ENCODE results near the gene SLC12A1.
"Not testable (repeated sequence)": the region's sequence is repeated elsewhere in the genome, so short reads cannot be mapped to it uniquely, and the experiment has no call there.

SLC12A1 gene

DNA sequence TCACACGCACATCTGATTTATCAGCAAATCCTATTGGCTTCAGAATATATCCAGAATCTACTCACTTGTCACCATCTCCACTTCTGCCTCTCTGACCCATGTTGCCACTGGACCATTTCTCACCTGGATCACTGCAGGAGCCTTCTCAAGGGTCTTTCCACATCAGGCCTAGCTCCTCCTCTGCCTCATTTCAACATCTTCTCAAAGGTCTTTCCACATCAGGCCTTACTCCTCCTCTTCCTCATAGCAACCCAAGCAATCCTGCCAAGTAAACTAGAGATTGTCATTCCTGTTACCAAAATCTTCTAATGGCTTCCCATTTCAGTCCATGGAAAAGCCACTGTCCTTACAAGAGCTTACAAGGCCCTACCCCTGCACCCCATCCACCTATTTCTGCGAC lies 107.1 kb downstream of the SLC12A1 start:
- no peak for DNase-seq

- DNase-seq: no peak
Observed at GRCh38 chr15:48315041-48315440, 108.9 kb downstream of the SLC12A1 start.

GRCh38 chr15:48317221-48317620 lies 111.1 kb downstream of the SLC12A1 start:
- DNase-seq: no peak

DNA sequence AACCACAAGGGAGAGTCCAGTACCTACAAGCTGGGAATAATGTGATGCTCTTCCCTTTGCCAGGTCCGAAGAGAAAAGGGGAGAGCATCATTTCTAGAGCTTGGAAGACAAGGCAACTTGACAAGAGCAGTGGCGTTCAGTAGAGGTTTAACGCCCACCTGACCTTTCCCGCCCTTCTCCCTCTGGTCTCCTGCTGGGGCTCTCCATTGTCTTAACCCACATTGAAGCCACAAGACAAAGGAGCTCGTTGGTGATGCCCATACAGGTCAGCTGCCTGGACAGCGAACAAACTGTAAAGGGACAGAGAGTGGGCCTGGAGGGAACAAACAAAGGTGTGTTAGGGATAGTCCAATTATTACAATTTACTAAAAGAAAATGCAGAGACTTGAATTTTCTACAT lies 112.0 kb downstream of the SLC12A1 start:
- DNase-seq: no peak

GRCh38 chr15:48323294-48323693 lies 117.2 kb downstream of the SLC12A1 start:
- DNase-seq: no peak

DNA sequence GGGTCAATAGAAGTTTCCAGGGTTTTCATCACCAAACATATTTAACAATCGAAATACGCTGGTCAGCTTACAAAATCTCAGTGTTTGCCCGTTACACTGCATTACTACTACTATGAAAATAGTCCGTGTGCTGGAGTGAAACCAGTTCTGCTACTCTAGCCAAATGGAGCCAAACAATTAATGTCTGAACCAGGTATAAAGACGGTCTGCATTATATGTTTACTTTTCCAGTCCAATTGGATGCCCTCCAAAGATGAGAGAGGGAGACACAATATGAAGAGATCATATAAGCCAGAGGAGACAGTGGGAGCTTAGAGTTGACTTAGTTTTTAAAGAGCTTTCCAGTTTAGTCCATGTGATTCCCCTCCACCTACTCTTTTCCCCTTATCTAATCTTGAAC lies 118.8 kb downstream of the SLC12A1 start:
- DNase-seq: no peak

DNA sequence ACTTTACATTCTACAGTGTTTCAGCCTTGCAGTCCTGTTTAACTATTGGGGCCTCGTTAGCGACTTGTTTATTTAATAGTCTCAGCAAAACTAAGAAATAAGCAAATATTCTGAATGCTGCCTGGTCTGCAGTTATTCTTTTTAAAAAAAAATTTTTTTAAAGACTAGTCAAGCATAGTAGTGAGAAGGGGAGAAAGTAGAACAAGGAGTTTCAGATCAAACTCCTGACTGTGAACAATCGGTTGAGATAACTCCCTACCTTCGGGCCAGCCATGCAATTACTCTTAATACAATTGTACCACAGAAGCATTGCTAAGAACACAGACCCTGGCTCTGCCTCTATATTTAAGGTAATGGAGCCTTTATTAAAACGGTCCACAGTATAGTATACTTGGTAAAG lies 119.3 kb downstream of the SLC12A1 start:
- DNase-seq: no peak

DNA sequence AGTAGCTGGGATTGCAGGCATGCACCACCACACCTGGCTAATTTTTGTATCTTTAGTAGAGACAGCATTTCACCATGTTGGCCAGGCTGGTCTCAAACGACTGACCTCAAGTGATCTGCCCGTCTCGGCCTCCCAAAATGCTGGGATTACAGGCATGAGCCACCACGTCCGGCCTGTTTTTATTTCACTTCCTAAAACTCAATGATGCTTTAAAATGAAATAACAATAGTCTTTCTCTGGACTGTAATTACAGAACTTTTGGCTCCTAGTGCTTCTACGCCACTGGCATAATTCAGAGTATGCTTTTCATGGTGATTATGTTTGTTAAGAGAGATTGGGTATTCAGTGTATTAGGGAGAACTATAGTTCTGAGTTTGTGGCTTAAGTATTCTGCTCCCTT lies 120.1 kb downstream of the SLC12A1 start:
- not testable (repeated sequence) for DNase-seq

DNA sequence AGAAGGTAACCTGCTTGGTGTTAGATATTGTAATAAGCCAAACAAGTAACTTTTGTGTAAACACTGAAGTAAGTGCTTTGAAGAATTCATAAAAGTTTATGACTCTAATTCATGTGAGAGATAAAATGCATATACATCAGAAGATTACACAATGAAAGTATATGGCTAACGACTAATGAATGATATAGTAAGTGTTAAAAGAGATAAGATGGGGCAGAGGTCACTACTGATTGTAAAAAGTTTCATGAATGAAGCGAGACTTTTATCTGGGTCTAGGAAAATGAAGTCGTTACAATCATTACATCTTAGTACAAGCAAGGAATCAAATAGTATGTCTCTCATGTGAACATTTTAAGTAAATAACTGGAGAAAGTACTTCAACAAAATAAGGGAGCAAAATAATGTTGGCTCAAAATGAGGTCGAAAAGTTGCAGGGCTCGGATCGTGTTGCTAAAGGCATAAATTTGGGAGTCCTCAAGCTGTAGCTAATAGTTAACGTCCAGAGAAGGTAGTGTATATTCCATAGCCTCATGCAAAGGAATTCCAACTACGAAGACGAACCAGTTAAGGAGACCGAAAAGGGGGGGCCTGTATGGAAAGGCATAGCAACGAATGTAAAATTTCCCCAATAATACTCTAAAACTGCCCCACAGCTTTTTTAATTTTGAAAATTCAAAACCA lies 124.1 kb downstream of the SLC12A1 start:
- peak; percentile 15 for DNase-seq

DNA sequence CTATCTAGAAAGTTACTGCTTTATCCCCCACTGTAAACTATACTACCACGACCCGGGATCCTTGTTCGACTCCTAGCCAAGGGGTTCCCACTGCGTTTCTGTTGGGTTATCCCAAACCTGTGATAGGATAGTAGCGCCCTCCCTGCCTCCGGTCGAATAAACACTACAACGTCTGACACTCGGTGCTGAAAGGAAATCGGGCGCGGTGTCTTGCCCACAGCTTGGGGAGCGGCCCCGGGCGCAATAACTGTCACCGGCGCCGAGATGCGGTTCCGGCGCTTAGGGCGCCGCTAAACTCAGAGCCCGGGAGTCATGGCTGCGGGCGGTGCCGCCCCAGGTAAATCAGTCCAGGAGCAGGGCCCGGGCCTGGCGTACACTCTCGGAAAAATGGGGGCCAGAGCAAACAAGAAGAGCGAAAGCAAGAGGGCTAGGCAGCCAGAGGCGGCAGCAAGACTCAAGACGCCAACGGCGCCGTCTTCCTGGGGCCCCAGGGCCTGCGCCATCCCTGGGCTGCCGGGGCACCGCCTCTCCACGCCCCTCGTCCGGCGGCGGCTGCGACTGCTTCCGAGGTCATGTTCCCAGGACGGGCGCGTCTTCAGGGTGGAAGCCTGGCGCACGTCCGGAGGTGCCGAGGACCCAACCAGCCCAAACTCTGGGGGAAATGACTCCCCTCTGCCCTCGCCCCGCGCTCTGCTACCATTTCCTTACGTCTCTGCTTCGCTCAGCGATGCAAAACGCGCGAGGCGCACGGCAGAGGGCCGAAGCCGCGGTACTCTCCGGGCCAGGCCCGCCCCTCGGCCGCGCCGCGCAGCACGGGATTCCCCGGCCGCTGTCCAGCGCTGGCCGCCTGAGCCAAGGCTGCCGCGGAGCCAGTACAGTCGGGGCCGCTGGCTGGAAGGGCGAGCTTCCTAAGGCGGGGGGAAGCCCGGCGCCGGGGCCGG lies 125.0 kb downstream of the SLC12A1 start, which contains the start of gene DUT:
TSS of gene DUT (plus strand) at position 575 of the 941 bp plus-strand sequence. CDS start at position 662, 87 bp downstream.
- peak; percentile 83 for DNase-seq

GRCh38 chr15:48331796-48332641 lies 125.9 kb downstream of the SLC12A1 start:
- peak; percentile 68 for DNase-seq

- DNase-seq: no peak
Observed at GRCh38 chr15:48332642-48333034, 126.5 kb downstream of the SLC12A1 start.

- DNase-seq: no peak
Observed at GRCh38 chr15:48333540-48333939, 127.4 kb downstream of the SLC12A1 start.

GRCh38 chr15:48334260-48334659 lies 128.2 kb downstream of the SLC12A1 start:
- no peak for DNase-seq

GRCh38 chr15:48336940-48337339 lies 130.8 kb downstream of the SLC12A1 start:
- DNase-seq: no peak

DNA sequence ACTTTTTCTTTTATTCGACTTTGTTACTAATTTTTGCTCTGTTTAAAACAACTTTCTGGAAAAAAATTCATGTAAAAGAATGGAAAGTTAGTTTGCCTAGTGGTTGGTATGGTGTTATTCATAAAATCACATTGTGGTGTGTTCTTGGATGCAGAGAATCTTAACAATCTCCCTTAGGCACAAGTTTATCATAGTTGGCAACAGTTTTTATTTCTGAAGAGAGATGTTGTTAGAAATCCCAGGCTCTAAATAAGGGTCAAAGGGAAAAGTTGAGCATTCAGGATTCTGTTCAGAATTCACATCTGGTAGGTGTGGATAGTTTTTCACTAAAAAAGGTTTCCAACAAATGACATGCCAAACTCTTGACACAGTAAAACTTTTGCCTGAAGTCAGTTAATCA lies 131.5 kb downstream of the SLC12A1 start:
- no peak for DNase-seq

DNA sequence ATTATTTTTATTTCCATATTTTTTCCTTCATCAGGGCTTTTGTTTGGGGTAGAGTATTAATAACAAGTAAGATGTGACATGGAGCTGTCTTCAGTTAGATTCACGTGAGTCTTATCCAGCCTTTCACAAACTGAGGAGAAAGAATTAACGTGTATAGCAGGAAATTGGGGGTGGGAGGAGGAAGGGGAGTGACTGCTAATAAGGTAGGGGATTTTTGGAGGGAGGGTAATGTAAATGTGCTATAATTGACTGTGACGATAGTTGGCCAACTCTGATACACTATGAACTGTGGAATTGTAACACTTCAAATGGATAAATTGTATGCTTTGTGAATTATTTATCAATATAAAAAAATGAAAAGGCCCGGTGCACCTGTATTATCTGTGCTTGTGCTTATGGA lies 134.0 kb downstream of the SLC12A1 start:
- no peak for DNase-seq

GRCh38 chr15:48343865-48344264 lies 137.8 kb downstream of the SLC12A1 start:
- no peak for DNase-seq

GRCh38 chr15:48345516-48345915 lies 139.4 kb downstream of the SLC12A1 start:
- no peak for DNase-seq

DNA sequence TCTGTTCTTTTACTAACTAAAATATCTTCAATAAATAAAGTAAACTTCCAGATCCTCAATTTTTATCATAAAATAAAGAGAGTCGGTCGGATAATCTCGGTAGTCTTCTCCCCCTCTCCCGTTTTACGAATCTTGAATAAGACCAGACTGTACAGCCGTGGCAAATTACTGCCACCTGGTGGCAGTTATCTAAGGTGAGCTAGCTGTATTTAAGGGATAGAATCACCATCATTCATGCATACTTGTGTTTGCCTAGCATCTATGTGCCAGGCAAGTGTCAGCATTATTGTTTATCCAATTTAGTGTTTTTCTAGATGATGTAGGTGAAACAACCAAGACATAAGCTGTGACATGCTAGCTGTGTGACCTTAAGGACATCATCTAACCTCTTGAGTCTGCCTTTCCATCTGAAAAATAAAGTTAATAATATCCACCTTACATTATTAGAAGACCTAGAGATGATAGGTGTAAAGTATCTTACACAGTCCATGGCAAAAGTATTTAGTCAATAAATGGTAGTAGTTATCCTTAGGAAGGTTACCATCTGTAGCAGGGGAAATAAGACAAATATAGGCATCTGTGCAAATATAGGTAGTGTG lies 146.5 kb downstream of the SLC12A1 start:
- peak; percentile 67 for DNase-seq
